Esophagus squamous epithelium (tissue), 4 donors: Measurements from ENCODE around the gene MX2. TPM values are rescaled to one million over a fixed set of nuclear protein-coding genes. Genes with fewer than 3 reads are reported as not detected.

ENCODE experiments used
- total RNA-seq, 4 donors: library from RNA; depleted of rRNA; stranded (reverse); fragments of >200 nt; gene quantifications; one replicate each; pipeline ENCODE4 v1.1.0, GENCODE V29; 2016

MX2 gene
- total RNA-seq, 4 donors from 2014 or later, result 4.3 to 23.5 (median 8.5) TPM

Other genes with a start within 250 kb of the MX2 start
- gene BACE2, start 193.9 kb upstream of the MX2 start, total RNA-seq, result 10 to 100 TPM; 32.8 to 51.5 (median 47.1) TPM
- gene FAM3B, start 45.2 kb upstream of the MX2 start, total RNA-seq, result 10 to 100 TPM; 14.8 to 83.8 (median 38.6) TPM
- gene MX1, start 64.2 kb downstream of the MX2 start, total RNA-seq, result 10 to 100 TPM; 29.7 to 90.2 (median 40.9) TPM
- 10 to 100 TPM; 12.2 to 50.5 (median 29.2) TPM for gene TMPRSS2, start 146.1 kb downstream of the MX2 start, total RNA-seq